H1 (cell line): ENCODE results near the gene TFG. TPM values are rescaled to one million over a fixed set of nuclear protein-coding genes. Genes with fewer than 3 reads are reported as not detected.

Source experiments
- CTCF ChIA-PET: fragments of 300-600 bp; sonication (Branson Sonifier 250); formaldehyde crosslinking; loops from one replicate; lab custom pipeline; 2021; ENCODE audit not compliant: partially characterized antibody; lab: Charles Lee
- POLR2A ChIA-PET: fragments of 300-600 bp; sonication (Branson Sonifier 250); formaldehyde crosslinking; loops from one replicate; lab custom pipeline; 2021; ENCODE audit warnings: inconsistent platforms; ENCODE audit not compliant: partially characterized antibody; lab: Charles Lee
- DNase-seq, 2 experiments: peaks; one replicate each; pipeline versions ENCODE4 v3.0.0 to v3.0.0-alpha.2; 2010 to 2022; ENCODE audit warnings: low spot score in 2 of 2, low read depth in 1 of 2, mixed read lengths in 1 of 2
- FAIRE-seq: peaks from 2 replicates; lab custom pipeline; 2011; peaks lifted over from hg19 to GRCh38; lab: Jason Lieb, UNC
- H2AFZ ChIP-seq: 2 replicates; pipeline ENCODE4 v1.8.1; 2012; ENCODE audit warnings: low read length, inconsistent platforms
- H2AK5ac ChIP-seq: 2 replicates; pipeline ENCODE4 v1.6.1; 2013; ENCODE audit warnings: low read depth, low read length
- H2BK120ac ChIP-seq: replicated peaks from 2 replicates; pipeline ENCODE3; 2013; ENCODE audit warnings: low read depth, low read length, inconsistent platforms
- H2BK12ac ChIP-seq: 2 replicates; pipeline ENCODE4 v1.6.1; 2013; ENCODE audit warnings: low read depth, low read length
- H2BK15ac ChIP-seq: 2 replicates; pipeline ENCODE4 v1.6.1; 2013; ENCODE audit warnings: low read length
- H2BK20ac ChIP-seq: 2 replicates; pipeline ENCODE4 v1.6.1; 2013; ENCODE audit warnings: low read length
- H2BK5ac ChIP-seq: 2 replicates; pipeline ENCODE4 v1.6.1; 2013; ENCODE audit warnings: low read depth, low read length
- H3K14ac ChIP-seq: 2 replicates; pipeline ENCODE4 v1.6.1; 2013; ENCODE audit warnings: inconsistent platforms; ENCODE audit not compliant: insufficient read length
- H3K18ac ChIP-seq: 2 replicates; pipeline ENCODE4 v1.6.1; 2013; ENCODE audit warnings: low read length; ENCODE audit errors: extremely low read depth
- H3K23ac ChIP-seq: 2 replicates; pipeline ENCODE4 v1.6.1; 2013; ENCODE audit warnings: inconsistent platforms; ENCODE audit not compliant: insufficient read length
- H3K23me2 ChIP-seq: 2 replicates; pipeline ENCODE4 v1.6.1; 2013; ENCODE audit warnings: low read depth, low read length
- H3K27ac ChIP-seq: 2 replicates; pipeline ENCODE4 v1.6.1; 2011; ENCODE audit warnings: low read depth, low read length, inconsistent platforms
- H3K27me3 ChIP-seq, 4 experiments: replicated peaks in 1 of 4; 1 replicate in 1 of 4; 2 replicates in 3 of 4; pipeline versions ENCODE4 v1.6.1 to v1.8.1; 2011 to 2013; ENCODE audit warnings: low read length in 3 of 4, mild to moderate bottlenecking in 3 of 4, inconsistent platforms in 2 of 4, mixed read lengths in 2 of 4, moderate library complexity in 1 of 4; ENCODE audit not compliant: control insufficient read depth in 3 of 4, insufficient read depth in 3 of 4; ENCODE audit errors: extremely low read depth in 1 of 4
- H3K36me3 ChIP-seq, 4 experiments: 2 replicates each; pipeline versions ENCODE4 v1.6.1 to v1.8.1; 2011 to 2013; ENCODE audit warnings: mild to moderate bottlenecking in 4 of 4, low read length in 3 of 4, moderate library complexity in 2 of 4, control low read depth in 1 of 4, inconsistent platforms in 1 of 4; ENCODE audit not compliant: insufficient read depth in 4 of 4, control insufficient read depth in 2 of 4
- H3K4ac ChIP-seq: replicated peaks from 2 replicates; pipeline ENCODE3; 2013; ENCODE audit warnings: low read length, low read depth, mixed read lengths, inconsistent platforms; ENCODE audit not compliant: insufficient read length
- H3K4me1 ChIP-seq, 4 experiments: replicated peaks in 1 of 4; 1 replicate in 1 of 4; 2 replicates in 3 of 4; pipeline versions ENCODE4 v1.6.1 to v1.8.1; 2011 to 2013; ENCODE audit warnings: low read length in 3 of 4, inconsistent platforms in 2 of 4, mixed read lengths in 1 of 4; ENCODE audit not compliant: insufficient read depth in 4 of 4, control insufficient read depth in 3 of 4
- H3K4me2 ChIP-seq, 2 experiments: 2 replicates each; pipeline versions ENCODE4 v1.6.1 to v1.8.1; 2011 to 2013; ENCODE audit warnings: low read depth in 2 of 2, low read length in 2 of 2, control low read depth in 1 of 2, inconsistent platforms in 1 of 2, mild to moderate bottlenecking in 1 of 2; ENCODE audit not compliant: insufficient read depth in 1 of 2
- H3K4me3 ChIP-seq, 4 experiments: fragments of 200-600, 300-600 bp in 1 of 4; sonication (generic), shearing (Covaris generic), sonication (Bioruptor Twin) in 1 of 4; 2 replicates each; pipeline versions ENCODE4 v1.5.1 to v1.8.1; 2011 to 2016; ENCODE audit warnings: low read length in 4 of 4, low read depth in 3 of 4, control low read depth in 2 of 4, inconsistent platforms in 2 of 4, mild to moderate bottlenecking in 2 of 4, mixed read lengths in 1 of 4, moderate library complexity in 1 of 4; ENCODE audit not compliant: insufficient read depth in 2 of 4; ENCODE audit errors: extremely low read depth in 1 of 4
- H3K56ac ChIP-seq: replicated peaks from 2 replicates; pipeline ENCODE3; 2013; ENCODE audit warnings: low read depth, mild to moderate bottlenecking, mixed read lengths, low read length, inconsistent platforms; ENCODE audit not compliant: insufficient read length
- H3K79me1 ChIP-seq: 2 replicates; pipeline ENCODE4 v1.6.1; 2013; ENCODE audit warnings: low read depth, low read length, control low read depth
- H3K79me2 ChIP-seq, 2 experiments: 2 replicates each; pipeline versions ENCODE4 v1.6.1 to v1.8.1; 2012 to 2013; ENCODE audit warnings: low read length in 2 of 2, mild to moderate bottlenecking in 2 of 2, inconsistent platforms in 1 of 2; ENCODE audit not compliant: insufficient read depth in 2 of 2, control insufficient read depth in 1 of 2
- H3K9ac ChIP-seq, 4 experiments: replicated peaks in 1 of 4; 1 replicate in 1 of 4; 2 replicates in 3 of 4; pipeline versions ENCODE4 v1.6.1 to v1.8.1; 2011 to 2013; ENCODE audit warnings: low read depth in 3 of 4, low read length in 3 of 4, control low read depth in 2 of 4, mild to moderate bottlenecking in 2 of 4, moderate library complexity in 2 of 4, inconsistent platforms in 1 of 4; ENCODE audit errors: extremely low read depth in 1 of 4
- H3K9me3 ChIP-seq, 2 experiments: 2 replicates each; pipeline versions ENCODE4 v1.6.1 to v1.8.1; 2012 to 2013; ENCODE audit warnings: mild to moderate bottlenecking in 2 of 2, moderate library complexity in 2 of 2, control low read depth in 1 of 2, inconsistent platforms in 1 of 2, low read depth in 1 of 2, low read length in 1 of 2, mixed read lengths in 1 of 2; ENCODE audit not compliant: insufficient read depth in 2 of 2
- H4K20me1 ChIP-seq, 2 experiments: replicated peaks in 1 of 2; 2 replicates each; pipeline versions ENCODE3 to v1.8.1; 2011 to 2013; ENCODE audit warnings: inconsistent platforms in 2 of 2, low read length in 2 of 2, mild to moderate bottlenecking in 1 of 2; ENCODE audit not compliant: insufficient read depth in 2 of 2, control insufficient read depth in 1 of 2
- H4K5ac ChIP-seq: 2 replicates; pipeline ENCODE4 v1.6.1; 2013; ENCODE audit warnings: low read length, low read depth, mixed read lengths, inconsistent platforms; ENCODE audit not compliant: insufficient read length
- H4K8ac ChIP-seq: 2 replicates; pipeline ENCODE4 v1.8.0; 2013; ENCODE audit warnings: mild to moderate bottlenecking, moderate library complexity, low read length, inconsistent platforms; ENCODE audit not compliant: insufficient read depth; ENCODE audit errors: extremely low read depth
- H4K91ac ChIP-seq: replicated peaks from 2 replicates; pipeline ENCODE3; 2013; ENCODE audit warnings: low read length, mixed read lengths, inconsistent platforms; ENCODE audit not compliant: insufficient read length
- CEBPB ChIP-seq: IDR thresholded peaks from 2 replicates; pipeline ENCODE4 v1.6.1; 2012; ENCODE audit warnings: low read depth, low read length
- CHD1 ChIP-seq: IDR thresholded peaks from 2 replicates; pipeline ENCODE4 v1.6.1; 2012; ENCODE audit warnings: low read depth, low read length, improper control_type of control experiment
- EGR1 ChIP-seq: IDR thresholded peaks from 2 replicates; pipeline ENCODE4 v1.6.1; 2011; ENCODE audit warnings: low read depth, low read length, borderline replicate concordance
- KDM1A ChIP-seq: fragments of 200-600, 300-600 bp; sonication (generic); IDR thresholded peaks from 2 replicates; pipeline ENCODE4 v1.7.1; 2016; ENCODE audit warnings: mild to moderate bottlenecking, low read length, borderline replicate concordance
- KDM4A ChIP-seq: IDR thresholded peaks from one replicate; pipeline ENCODE4 v1.7.1; 2012; ENCODE audit warnings: low read depth, mild to moderate bottlenecking, moderate library complexity, low read length, inconsistent platforms; ENCODE audit not compliant: severe bottlenecking
- KDM5A ChIP-seq: fragments of 200-600 bp; IDR thresholded peaks from 2 replicates; pipeline ENCODE4 v1.7.1; 2012; ENCODE audit warnings: mild to moderate bottlenecking, low read length, inconsistent platforms, mixed read lengths
- NANOG ChIP-seq: IDR thresholded peaks from 2 replicates; pipeline ENCODE4 v1.6.1; 2011; ENCODE audit warnings: low read length, low read depth, mild to moderate bottlenecking, inconsistent platforms; ENCODE audit not compliant: insufficient read depth, poor library complexity, severe bottlenecking
- RAD21 ChIP-seq, 2 experiments: IDR thresholded peaks in 1 of 2; conservative IDR thresholded peaks in 1 of 2; 2 replicates each; pipeline ENCODE4 v1.6.1; 2011; ENCODE audit warnings: low read depth in 2 of 2, low read length in 2 of 2, improper control_type of control experiment in 1 of 2, inconsistent platforms in 1 of 2, mild to moderate bottlenecking in 1 of 2, moderate library complexity in 1 of 2
- SP2 ChIP-seq: IDR thresholded peaks from 2 replicates; pipeline ENCODE4 v1.6.1; 2012; ENCODE audit warnings: mild to moderate bottlenecking, low read length, inconsistent platforms
- TEAD4 ChIP-seq: IDR thresholded peaks from 2 replicates; pipeline ENCODE4 v1.6.1; 2012; ENCODE audit warnings: low read depth, low read length, inconsistent platforms, mixed read lengths
- ZNF274 ChIP-seq: IDR thresholded peaks from 2 replicates; pipeline ENCODE4 v1.7.0; 2012; ENCODE audit warnings: low read length, borderline replicate concordance; ENCODE audit errors: extremely low read depth
- WGBS, 2 experiments: shearing (Covaris generic) in 1 of 2; methylation state at CpG; one replicate each; pipeline versions ENCODE4 v1.1.6 to v1.1.7; 2013 to 2015; ENCODE audit warnings: low lambda C conversion rate in 2 of 2, mixed read lengths in 2 of 2, inconsistent platforms in 1 of 2, low coverage in 1 of 2, missing lambda C conversion rate in 1 of 2; ENCODE audit not compliant: insufficient replicate concordance in 2 of 2, insufficient coverage in 1 of 2, insufficient read length in 1 of 2; ENCODE audit errors: extremely low coverage in 1 of 2, missing lambda C conversion rate in 1 of 2; 5-methylcytosine and 5-hydroxymethylcytosine counted together
- polyA plus RNA-seq, 7 experiments: library from polyadenylated mRNA; depleted of rRNA in 3 of 7; stranded (reverse) in 5 of 7; unstranded in 2 of 7; fragments of >200 nt in 5 of 7; fragments of 200-250 nt in 2 of 7; gene quantifications; 1 replicate in 5 of 7; 2 replicates in 1 of 7; 4 replicates in 1 of 7; pipeline versions ENCODE4 v1.2.1 to v1.2.3, GENCODE V29; 2011 to 2013; ENCODE audit warnings: missing spikeins in 2 of 7, mixed read lengths in 2 of 7
- total RNA-seq: library from RNA; stranded (reverse); fragmentation: NEBNext Ultra II Directional; extraction: Animal tissue kit (Norgen Biotek cat#: 25700); gene quantifications from 2 replicates; pipeline ENCODE4 v1.2.1, GENCODE V29; 2021
- TF ChIP-seq, protein P1 (sequence below), 3 experiments: IDR thresholded peaks; 1 replicate in 2 of 3; 2 replicates in 1 of 3; pipeline versions ENCODE4 v1.5.1 to v1.6.1; 2011; ENCODE audit warnings: low read length in 3 of 3, mild to moderate bottlenecking in 3 of 3, inconsistent platforms in 2 of 3, low read depth in 1 of 3, moderate library complexity in 1 of 3; ENCODE audit not compliant: insufficient read depth in 1 of 3; ENCODE audit errors: control extremely low read depth in 1 of 3

Gene TFG
- total and polyA plus RNA-seq, 2 of the 8 experiments (the other 6 are each of a cell fraction or from before 2014, with no cell fraction given): 81.9 to 98.4 TPM

DNA sequence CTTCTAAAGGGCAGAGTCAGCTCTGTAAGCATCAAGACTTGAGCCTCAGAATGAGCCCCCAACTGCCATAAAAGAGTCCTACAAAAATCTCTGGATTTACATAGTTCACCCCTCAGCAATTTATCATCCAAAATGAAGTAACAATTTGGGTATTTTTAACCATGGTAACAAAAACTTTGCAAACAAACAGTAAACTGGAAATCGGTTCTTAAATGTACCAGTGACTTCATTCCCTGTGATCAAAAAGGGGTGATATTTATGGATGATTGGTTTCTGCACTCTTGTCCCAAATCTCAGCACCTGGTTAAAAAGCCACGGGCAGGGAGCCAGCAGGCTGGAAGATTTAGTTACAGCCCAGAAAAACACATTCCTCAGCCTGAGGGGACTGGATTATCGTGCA is 73.6 kb downstream of the TFG start:
- CTCF ChIA-PET: no interaction called here
- Histone ChIP-seq H2BK12ac (no peak overlapping the region), H3K27me3 (no peaks in the 10 kb centered on the region), H3K4ac (no peak overlapping the region), H2BK5ac (no peak overlapping the region), H3K9me3 (no peaks in the 10 kb centered on the region), H3K4me1 (no peaks in the 10 kb centered on the region), H3K23me2 (no peaks in the 10 kb centered on the region), H3K4me3 (no peak overlapping the region), H3K36me3 (no peaks in the 10 kb centered on the region), H2BK15ac (no peak overlapping the region), H3K23ac (no peak overlapping the region), H4K8ac (no peak overlapping the region), H2BK20ac (no peak overlapping the region), H3K9ac (no peak overlapping the region), H3K79me1 (no peaks in the 10 kb centered on the region), H4K5ac (no peak overlapping the region), H3K4me2 (no peak overlapping the region), H3K79me2 (no peaks in the 10 kb centered on the region), H3K14ac (no peak overlapping the region), H4K20me1 (no peaks in the 10 kb centered on the region), H2AK5ac (no peak overlapping the region), H2BK120ac (no peak overlapping the region), H3K18ac (no peak overlapping the region), H3K56ac (no peak overlapping the region), H3K27ac (no peak overlapping the region), H4K91ac (no peak overlapping the region), H2AFZ (no peak overlapping the region)
- DNase-seq: no peak
- POLR2A ChIA-PET: no interaction called here
- FAIRE-seq: no peak
- WGBS, 2 experiments: 87% methylated on average over 3 of the region's 3 CpGs; no CpG with 5 or more reads in 1 of the 2 experiments
- no peak for TF ChIP-seq EGR1
- TF ChIP-seq KDM5A: no peak
- TF ChIP-seq, protein P1, sequence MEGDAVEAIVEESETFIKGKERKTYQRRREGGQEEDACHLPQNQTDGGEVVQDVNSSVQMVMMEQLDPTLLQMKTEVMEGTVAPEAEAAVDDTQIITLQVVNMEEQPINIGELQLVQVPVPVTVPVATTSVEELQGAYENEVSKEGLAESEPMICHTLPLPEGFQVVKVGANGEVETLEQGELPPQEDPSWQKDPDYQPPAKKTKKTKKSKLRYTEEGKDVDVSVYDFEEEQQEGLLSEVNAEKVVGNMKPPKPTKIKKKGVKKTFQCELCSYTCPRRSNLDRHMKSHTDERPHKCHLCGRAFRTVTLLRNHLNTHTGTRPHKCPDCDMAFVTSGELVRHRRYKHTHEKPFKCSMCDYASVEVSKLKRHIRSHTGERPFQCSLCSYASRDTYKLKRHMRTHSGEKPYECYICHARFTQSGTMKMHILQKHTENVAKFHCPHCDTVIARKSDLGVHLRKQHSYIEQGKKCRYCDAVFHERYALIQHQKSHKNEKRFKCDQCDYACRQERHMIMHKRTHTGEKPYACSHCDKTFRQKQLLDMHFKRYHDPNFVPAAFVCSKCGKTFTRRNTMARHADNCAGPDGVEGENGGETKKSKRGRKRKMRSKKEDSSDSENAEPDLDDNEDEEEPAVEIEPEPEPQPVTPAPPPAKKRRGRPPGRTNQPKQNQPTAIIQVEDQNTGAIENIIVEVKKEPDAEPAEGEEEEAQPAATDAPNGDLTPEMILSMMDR (IDR thresholded peaks at IDR 0.05; ENCODE audit: control extremely low read depth in 1 of 3, insufficient read depth in 1 of 3, low read depth in 1 of 3, low read length in 3 of 3): no peak
- no peak for TF ChIP-seq KDM4A
- no peak for TF ChIP-seq CHD1
- TF ChIP-seq SP2: no peak
- no peak for TF ChIP-seq NANOG
- no peak for TF ChIP-seq CEBPB
- no peak for TF ChIP-seq KDM1A
- TF ChIP-seq RAD21 (IDR thresholded peaks at IDR 0.05 in 1 of 2, conservative IDR thresholded peaks at IDR 0.05 in 1 of 2; ENCODE audit: low read depth in 2 of 2, low read length in 2 of 2): no peak
- no peak for TF ChIP-seq TEAD4
- TF ChIP-seq ZNF274: no peak
